CD4-positive, alpha-beta T cell treated with Interleukin-4 for 4 hours (primary cell): ENCODE data around the gene UTP25.
"Not testable (repeated sequence)": the region's sequence is repeated elsewhere in the genome, so short reads cannot be mapped to it uniquely, and the experiment has no call there.

Source experiments
- DNase-seq: peaks from one replicate; pipeline ENCODE4 v3.0.0-alpha.2; 2020

Gene UTP25

GRCh38 chr1:209900734-209901133, 73.0 kb downstream of the UTP25 start:
- DNase-seq, result no peak

- no peak for DNase-seq
These were observed 73.4 kb downstream of the UTP25 start for GRCh38 chr1:209901211-209901610.

GRCh38 chr1:209904774-209905173, 77.0 kb downstream of the UTP25 start:
- not testable (repeated sequence) for DNase-seq
